ENCODE results near the gene STAG3.
"Not testable (repeated sequence)": the region's sequence is repeated elsewhere in the genome, so short reads cannot be mapped to it uniquely, and the experiment has no call there.

The STAG3 gene

DNA sequence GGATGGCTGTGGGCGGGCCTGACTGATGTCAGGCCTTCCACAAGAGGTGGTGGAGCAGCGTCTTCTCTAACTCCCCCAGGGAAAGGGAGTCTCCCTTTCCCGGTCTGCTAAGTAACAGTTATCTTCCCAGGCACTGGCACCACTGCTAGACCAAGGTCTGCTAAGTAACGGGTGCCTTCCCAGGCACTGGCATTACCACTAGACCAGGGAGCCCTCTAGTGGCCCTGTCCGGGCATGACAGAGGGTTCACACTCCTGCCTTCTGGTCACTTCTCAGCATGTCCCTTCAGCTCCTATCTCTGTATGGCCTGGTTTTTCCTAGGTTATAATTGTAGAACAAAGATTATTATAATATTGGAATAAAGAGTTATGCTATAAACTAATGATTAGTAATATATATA lies 40.2 kb downstream of the STAG3 start:
- peak; percentile 78 to 84 for DNase-seq

DNA sequence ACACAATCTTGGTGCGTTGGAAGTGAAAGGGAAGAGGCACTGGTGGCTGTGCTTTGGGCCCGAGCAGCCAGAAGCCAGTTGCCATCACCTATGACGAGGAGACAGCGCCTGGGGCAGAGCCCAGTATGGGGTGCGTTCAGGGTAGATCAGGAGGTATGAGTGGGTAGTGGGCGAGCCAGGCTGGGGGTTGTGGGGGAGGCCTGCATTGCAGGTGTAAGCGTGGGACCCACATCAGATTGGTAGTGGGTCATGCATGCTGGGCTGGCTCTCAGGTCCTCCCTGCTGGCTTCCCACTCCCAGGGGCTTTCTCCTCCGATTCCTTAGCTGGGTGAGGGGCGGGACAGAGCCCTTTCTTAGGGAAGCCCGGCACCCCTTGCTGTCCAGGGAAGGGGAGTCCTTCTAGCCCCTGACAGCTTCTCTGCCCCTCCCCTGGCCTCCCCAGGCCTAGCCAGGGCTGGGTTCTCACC lies 41.6 kb downstream of the STAG3 start:
- DNase-seq: peak; percentile 21 to 36

DNA sequence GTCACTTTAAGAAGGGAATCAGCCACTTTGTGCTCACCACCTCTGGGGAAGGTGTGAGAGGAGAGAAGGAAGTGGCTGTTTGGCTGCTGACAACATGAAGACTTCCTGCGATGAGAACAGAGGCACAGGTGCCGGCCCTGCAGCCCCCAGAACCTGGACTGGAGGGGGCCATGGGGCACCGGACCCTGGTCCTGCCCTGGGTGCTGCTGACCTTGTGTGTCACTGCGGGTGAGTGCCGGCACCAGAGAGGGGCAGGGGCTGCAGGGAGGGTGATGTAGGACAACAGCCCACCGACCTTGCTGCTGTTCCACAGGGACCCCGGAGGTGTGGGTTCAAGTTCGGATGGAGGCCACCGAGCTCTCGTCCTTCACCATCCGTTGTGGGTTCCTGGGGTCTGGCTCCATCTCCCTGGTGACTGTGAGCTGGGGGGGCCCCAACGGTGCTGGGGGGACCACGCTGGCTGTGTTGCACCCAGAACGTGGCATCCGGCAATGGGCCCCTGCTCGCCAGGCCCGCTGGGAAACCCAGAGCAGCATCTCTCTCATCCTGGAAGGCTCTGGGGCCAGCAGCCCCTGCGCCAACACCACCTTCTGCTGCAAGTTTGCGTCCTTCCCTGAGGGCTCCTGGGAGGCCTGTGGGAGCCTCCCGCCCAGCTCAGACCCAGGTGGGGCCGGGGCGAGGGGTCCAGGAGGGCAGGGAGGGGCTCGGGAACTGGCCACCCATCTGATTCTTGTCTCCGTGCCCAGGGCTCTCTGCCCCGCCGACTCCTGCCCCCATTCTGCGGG lies 42.3 kb downstream of the STAG3 start, which contains the start of gene PVRIG:
Gene PVRIG, plus strand, starts transcription at position 149 of the 785 bp plus-strand sequence. Its CDS starts 22 bp downstream, at position 171.
- peak; percentile 12 to 23 for DNase-seq

DNA sequence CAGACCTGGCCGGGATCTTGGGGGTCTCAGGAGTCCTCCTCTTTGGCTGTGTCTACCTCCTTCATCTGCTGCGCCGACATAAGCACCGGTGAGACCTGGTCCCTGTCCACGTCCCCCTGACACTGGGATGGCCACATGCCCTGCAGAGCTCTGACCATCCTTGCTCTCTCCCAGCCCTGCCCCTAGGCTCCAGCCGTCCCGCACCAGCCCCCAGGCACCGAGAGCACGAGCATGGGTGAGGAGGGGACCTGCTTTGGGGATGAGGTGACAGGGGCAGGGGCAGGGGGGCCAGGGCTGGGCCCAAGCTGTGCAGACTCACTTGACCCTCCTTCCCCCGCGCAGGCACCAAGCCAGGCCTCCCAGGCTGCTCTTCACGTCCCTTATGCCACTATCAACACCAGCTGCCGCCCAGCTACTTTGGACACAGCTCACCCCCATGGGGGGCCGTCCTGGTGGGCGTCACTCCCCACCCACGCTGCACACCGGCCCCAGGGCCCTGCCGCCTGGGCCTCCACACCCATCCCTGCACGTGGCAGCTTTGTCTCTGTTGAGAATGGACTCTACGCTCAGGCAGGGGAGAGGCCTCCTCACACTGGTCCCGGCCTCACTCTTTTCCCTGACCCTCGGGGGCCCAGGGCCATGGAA lies 43.0 kb downstream of the STAG3 start:
- peak in 1 of 2 experiments; percentile 18 for DNase-seq

DNA sequence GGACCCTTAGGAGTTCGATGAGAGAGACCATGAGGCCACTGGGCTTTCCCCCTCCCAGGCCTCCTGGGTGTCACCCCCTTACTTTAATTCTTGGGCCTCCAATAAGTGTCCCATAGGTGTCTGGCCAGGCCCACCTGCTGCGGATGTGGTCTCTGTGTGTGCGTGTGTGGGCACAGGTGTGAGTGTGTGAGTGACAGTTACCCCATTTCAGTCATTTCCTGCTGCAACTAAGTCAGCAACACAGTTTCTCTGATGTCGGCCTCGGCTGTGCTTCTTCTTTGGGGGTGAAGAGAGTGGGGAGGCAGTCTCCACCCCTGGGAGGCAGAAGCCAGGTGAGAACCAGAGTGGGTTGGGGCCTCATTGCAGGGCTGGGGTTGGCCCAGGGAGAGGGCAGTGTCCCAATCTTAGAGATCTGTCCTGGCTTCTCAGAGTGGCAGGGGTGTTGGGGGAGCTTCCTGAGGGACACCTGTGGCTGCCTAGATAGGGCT lies 43.6 kb downstream of the STAG3 start:
- DNase-seq: peak; percentile 72 to 74

DNA sequence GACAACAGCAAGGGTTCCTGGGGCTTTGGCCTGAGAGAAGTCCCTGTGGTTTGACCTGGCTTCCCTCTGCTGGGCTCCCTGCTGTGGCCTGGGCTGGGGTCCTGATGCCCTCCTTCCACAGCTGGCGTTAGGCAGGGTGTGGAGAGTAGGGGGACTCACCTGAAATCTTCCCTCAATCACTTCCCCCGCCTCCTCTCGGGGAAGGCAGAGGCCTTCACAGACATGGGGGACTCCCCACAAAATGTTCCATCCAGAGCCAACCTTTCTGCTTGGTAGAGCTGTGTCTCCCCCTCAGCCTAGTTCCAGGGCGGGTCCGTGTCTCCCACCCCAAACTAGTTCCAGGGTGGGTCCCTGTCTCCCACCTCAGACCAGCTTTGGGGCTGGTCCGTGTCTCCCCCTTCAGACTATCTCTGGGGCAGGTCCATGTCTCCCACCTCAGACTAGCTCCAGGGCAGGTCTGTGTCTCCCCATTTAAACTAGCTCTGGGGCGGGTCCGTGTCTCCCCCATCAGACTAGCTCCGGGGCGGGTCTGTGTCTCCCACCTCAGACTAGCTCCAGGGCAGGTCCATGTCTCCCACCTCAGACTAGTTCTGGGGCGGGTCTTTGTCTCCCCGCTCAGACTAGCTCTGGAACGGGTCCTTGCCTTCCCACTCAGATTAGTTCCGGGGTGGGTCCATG lies 44.2 kb downstream of the STAG3 start:
- DNase-seq: peak; percentile 32 to 34

DNA sequence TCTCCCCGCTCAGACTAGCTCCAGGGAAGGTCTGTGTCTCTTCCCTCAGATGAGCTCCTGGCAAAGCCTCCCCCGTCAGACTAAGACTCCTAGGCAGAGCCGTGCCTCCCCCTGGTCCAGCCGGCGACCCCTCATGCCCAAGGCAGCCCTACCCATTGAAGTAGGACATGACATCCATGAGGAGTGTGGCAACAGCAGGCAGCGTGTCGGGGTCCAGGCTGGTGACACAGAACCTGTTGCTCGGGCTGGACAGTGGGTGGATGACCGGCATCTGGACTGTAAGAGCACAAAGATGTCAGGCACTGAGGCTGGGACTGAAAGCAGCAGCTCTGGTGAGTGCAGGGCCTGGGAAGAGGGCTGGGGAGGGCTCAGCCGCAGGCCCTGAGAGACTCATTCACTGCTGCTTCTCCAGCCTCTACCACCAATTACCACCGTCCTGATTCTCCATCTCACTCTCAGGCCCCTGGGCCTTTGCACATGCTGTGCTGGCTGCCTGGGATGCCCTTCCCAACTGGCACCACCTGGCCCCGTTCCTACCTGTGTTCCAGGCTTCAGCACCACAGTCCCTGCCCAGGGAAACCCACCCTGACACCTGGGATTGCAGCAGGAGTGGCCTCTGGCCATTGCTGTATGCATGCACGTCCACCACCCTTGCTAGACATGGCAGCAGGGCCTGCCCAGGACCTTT lies 44.9 kb downstream of the STAG3 start:
- DNase-seq: no peak

DNA sequence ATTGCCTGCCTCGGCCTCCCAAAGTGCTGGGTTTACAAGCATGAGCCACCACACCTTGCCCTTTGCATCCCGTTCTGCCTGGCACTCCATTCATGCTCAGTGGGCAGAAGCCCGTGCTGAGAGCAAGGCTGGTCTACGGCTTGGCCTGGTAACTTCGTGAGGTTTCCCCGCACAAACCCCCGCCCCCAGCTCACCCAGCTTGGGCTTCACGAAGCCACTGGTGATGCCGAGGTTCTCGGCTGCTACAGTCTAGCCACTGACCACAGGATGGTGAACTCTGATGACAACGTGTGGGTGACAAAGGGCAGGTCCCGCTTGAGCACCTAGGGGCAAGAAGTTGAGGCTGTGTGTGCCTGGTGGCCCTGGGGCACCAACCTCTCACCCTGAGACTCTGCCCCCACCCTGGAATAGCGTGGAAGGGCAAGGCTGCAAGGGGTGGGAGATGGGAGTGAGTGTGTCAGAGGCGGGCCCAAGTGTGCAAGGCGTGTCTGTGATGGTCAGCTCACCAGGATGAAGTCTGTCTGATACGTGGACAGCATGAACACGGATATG lies 45.7 kb downstream of the STAG3 start:
- DNase-seq: not testable (repeated sequence)

DNA sequence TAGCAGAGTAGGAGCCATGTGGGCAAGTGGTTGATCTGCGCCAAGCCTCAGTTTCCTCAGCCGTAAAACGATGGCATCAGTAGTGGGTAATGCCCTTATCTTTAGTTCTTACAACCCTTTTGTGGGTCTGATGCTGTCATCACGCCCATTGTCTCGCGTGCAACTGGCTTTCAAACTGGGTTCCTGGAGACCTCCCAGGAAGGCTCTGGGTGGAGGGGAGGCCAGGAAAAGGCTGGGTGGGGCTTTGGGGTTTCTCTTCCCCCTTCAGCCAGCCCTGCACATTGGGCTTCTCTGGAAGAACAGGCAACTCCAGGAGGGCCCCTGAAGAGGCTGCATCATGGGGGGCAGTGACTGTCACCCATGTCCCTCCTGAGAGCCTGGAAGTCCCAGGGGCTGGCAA lies 47.2 kb downstream of the STAG3 start:
- not testable (repeated sequence) for DNase-seq

DNA sequence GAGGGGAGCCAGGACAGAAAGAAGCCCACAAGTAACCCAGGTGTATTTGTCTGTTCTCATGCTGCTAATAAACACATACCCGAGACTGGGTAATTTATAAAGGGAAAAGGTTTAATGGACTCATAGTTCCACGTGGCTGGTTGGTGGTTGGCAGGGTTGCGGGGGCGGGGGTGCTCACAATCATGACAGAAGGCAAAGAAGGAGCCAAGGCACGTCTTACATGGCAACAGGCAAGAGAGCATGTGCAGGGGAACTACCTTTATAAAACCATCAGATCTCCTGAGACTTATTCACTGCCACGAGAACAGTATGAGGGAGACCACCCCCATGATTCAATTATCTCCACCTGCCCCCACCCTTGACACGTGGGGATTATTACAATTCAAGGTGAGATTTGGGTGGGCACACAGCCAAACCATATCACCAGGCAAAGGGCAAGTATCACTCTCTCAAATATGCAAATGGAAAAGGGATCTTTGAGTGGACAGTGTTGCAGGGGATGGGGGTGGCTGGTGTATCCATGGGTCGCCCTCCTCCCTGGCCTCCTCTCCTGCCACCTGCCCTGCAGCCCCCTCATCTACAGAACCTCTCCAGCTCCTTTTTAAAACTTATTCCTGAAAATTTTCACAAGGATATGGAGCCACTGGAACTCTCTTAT lies 57.1 kb downstream of the STAG3 start:
- DNase-seq: peak in 1 of 2 experiments; percentile 16

DNA sequence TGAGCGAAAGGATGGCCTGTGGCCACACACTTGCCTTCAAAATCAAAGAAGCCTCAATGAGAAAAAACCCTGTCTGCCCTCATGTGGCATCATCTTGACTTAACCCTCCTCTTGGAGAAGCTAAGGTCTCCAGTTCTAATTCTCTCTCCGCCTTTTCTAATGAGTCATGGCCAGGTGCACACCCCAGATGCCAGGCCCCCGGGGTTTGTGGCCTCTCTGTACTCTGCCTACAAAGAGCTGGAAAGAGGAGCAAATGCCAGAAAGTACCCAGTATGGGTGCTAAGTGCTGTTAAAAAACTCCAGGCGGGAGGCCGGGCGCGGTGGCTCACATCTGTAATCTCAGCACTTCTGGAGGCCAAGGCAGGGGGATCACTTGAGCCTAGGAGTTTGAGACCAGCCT lies 62.3 kb downstream of the STAG3 start:
- not testable (repeated sequence) for DNase-seq

DNA sequence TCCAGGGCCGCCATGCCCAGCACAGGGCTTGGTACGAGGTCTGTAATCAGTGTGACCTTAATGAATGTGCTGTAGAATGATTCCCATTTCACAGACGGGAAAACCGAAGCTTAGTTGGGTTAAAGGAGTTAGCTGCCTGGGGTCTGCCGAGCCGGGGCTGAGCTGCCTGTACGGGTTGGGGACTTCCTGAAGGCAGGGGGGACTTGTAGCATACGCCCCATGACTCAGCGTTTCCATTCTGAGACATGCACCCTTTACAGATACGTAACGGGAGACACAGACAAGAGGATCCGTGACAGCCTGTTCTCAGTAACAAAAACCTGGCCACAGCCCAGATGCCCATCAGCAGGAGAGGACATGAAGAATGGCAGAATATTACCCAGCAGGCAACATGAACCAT lies 65.7 kb downstream of the STAG3 start:
- DNase-seq: peak; percentile 45 to 53

DNA sequence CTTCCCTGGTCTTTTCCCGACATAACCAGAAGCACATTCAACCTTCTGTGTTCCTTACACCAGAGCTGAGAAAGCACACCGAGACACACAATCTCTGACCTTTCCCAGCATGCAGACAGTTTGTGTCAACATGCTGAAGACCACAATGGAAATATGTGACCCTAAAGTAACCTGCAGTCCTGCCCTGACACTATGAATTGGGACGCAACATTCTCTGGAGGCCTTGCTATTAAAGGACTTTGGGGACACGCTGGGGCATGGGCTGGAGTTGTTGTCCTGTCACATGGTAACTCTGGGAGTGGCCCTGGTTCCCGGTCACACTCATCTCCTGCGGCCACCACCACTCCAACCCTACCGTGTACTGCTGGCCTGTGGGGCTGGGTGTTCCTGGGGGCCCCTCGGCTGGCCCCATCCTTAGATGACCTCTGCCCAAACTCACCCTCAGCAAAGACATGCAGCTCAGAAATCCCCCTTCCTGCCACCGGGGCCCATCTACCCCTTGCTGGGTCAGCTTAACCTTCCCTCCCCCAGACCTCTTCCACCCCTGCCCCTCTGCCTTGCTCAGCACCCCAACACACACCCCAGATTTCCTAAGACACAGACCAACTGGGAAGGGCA lies 67.4 kb downstream of the STAG3 start:
- not testable (repeated sequence) for DNase-seq

DNA sequence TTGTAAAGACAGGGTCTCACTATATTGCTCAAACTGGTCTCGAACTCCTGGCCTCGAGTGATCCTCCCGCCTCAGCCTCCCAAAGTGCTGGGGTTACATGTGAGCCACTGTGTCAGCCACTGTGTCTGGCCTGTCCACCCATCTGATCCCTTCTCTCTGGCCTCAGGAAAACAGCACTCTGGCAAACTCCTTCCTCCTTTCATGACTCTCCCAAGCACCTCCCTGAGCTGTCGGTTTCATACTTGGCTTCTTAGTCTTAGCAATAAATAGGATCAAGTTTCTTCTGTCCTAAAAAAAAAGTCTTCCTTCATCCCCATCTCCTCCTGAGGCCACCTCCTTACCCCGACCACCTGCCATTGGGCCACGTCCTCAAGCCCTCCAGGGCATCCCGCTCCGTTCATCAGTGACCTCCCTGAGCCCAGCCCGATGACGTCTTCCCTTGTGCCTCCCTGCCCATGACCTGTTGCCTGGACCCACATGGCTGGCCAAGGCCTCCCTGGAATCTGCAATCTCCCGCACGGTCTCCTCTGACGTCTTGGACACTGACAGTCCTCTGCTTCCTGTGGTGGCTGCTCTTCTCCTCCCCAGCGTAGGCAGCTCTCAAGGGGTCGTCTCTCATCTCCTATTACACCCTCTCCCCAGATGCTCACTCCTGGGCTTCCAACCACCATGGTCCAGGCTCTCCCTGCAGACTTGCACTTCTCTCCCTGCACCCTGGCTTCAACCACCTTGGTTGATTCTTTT lies 68.6 kb downstream of the STAG3 start:
- not testable (repeated sequence) for DNase-seq

DNA sequence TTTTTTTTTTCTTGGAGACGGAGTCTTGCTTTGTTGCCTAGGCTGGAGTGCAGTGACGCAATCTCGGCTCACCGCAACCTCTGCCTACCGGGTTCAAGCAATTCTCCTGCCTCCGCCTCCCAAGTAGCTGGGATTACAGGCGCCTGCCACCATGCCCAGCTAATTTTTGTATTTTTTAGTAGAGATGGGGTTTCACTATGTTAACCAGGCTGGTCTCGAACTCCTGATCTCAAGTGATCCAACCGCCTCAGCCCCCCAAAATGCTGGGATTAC lies 69.1 kb downstream of the STAG3 start:
- DNase-seq: not testable (repeated sequence)

DNA sequence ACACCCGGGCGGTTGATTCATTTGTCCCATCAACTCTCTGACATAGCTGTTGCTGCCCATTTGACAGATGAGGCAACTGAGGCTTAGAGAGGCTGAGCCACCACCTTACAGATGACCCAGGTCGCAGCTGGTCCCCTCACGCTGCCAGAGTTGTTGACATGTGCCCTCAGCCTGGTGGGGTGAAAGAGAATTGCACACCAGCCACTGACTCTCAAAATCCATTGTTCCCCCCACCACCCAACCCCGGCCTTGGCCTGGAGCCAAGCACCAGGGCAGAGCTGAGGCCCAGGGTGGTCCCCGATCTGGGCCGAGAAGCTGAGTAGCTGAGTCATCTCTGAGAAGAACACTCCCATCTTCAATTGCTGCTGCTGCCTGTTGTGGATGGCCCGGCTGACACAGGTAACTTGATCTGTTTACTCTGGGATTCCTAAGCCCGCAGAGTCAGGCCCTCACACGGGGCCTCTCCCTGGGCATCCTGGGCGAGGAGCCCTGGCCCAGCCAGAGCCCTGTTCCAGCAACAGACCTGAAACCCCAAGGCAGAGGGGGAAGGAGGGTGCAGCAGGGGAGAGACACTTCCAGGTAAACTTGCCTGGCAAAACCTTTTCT lies 69.5 kb downstream of the STAG3 start:
- no peak for DNase-seq

DNA sequence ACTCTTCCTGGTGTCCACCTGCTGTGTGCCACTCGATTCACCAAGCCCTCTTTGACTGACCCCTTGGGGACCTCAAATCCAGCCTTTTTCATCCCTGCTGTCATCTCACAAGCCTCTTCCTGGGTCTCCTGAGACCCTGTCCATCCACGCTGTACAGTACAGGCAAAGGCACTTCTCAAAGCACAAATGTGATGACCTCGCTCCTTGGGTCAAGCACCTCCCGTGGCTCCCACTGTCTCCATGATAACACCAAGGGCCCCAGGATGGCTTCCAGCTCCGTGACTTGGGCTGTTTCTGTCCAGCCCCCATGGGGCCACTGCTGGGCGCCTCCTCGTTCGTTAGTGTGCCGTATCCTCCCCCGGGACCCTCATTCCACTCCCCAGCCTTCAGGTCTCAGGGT lies 70.8 kb downstream of the STAG3 start:
- no peak for DNase-seq

DNA sequence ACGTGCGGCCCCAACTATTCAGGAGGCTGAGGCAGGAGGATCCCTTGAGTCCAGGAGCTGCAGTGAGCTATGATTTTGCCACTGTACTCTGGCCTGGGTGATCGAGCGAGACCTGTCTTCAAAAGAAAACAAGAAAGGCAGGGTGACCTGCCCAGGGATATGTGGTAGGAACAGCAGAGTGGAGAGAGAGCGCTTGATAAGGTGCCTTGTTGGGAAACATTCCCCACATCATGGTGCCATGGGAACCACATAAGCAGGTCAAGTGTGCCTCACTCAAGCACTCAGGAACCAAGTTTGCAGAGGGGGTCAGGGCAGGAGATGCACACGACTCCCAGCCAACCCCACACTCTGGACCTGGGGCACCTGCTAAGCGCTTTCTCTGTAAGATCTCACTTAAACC lies 79.3 kb downstream of the STAG3 start:
- no peak for DNase-seq

DNA sequence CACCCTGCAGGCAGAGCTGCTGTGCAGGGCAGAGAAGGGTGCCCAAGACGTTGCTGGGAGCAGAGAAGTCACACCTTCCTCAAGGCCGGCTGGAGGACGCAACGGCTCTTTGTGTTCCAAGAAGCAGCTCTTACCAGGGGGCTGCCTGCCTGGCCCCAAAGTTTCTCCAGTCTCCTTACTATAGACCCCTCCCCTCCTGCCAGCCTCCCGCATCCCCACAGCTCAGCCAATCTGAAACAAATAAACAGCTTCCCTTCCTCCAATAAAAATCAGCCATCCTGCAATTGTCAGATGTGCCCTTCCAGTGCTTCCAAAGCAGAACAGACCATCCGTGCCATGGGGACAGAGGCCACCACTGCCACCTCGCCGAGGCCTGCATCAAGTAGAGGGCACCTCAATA lies 82.3 kb downstream of the STAG3 start:
- not testable (repeated sequence) for DNase-seq

DNA sequence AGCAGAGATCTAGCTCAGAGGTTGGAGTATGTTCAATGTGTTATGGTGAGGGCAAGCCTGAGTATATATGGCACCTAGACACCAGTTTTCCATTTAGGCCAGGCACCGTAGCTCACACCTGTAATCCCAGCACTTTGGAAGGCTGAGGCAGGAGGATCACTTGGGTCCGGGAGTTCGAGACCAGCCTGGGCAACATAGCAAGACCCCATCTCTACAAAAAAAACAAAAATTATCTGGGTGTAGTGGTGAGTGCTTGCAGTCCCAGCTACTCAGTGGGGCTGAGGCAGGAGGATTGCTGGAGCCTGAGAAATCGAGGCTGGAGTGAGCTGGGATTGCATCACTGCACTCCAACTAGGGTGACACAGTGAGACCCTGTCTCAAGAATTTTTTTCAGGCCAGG lies 85.2 kb downstream of the STAG3 start:
- DNase-seq: not testable (repeated sequence)

All from activated CD4-positive, alpha-beta T cell treated with anti-CD3 and anti-CD28 coated beads, Interleukin-2, amount 50 U/mL, for 4 hours (primary cell).